ENCODE data around the gene LIN7B. TPM values are rescaled to one million over a fixed set of nuclear protein-coding genes. Genes with fewer than 3 reads are reported as not detected.

LIN7B gene
- 10 to 100 TPM; 25.7 to 97.9 (median 34.0) TPM for total RNA-seq

- Histone ChIP-seq H3K4me1 (peaks cover 28 to 31% of the 10 kb centered on the region in 2 donors), H3K9me3 (no peaks in the 10 kb centered on the region), H3K4me3 (peak within 1 kb of the TSS; percentile 64 to 81 (median 74)), H3K27me3 (no peaks in the 10 kb centered on the region), H3K27ac (peak within 1 kb of the TSS; percentile 78 to 89 (median 82)), H3K36me3 (peaks cover 0 to 3% of the 10 kb centered on the region in 2 donors)
- DNase-seq (peak in 1 of 2 donors; percentile 58), ATAC-seq (peak; percentile 65 to 72)
- TF ChIP-seq CTCF (IDR thresholded peaks at IDR 0.05 in 4 of 5, conservative IDR thresholded peaks at IDR 0.05 in 1 of 5) (peak; percentile 30 to 78 (median 52)), POLR2A (IDR thresholded peaks at IDR 0.05) (peak; percentile 23 to 67)
- in situ Hi-C loops (cut with MboI; ENCODE audit: low sequenced_read_pairs in 4 of 4) (no loop called here), intact Hi-C loops (cut with DNase I; ENCODE audit: low total_unique reads) (no loop called here)
Observed at GRCh38 chr19:49113762-49114629, at the start of gene LIN7B. TSS of gene LIN7B (plus strand) at chr19:49114370. CDS start at chr19:49114405, 35 bp downstream.

- ATAC-seq (peak; percentile 15 to 20), DNase-seq (peak in 1 of 2 donors; percentile 52)
- Histone ChIP-seq H3K27me3 (peaks cover 0 to 2% (median 0%) of the 10 kb centered on the region in 3 donors), H3K9me3 (no peaks in the 10 kb centered on the region), H3K4me3 (peak within 1 kb of the TSS; percentile 12 to 50 (median 38)), H3K27ac (peak within 1 kb of the TSS; percentile 83 to 95 (median 90)), H3K36me3 (no peaks in the 10 kb centered on the region), H3K4me1 (peaks cover 25 to 47% of the 10 kb centered on the region in 2 donors)
- TF ChIP-seq POLR2A (IDR thresholded peaks at IDR 0.05), result no peak
- TF ChIP-seq CTCF (IDR thresholded peaks at IDR 0.05 in 4 of 5, conservative IDR thresholded peaks at IDR 0.05 in 1 of 5), result no peak
- in situ Hi-C loops (cut with MboI; ENCODE audit: low sequenced_read_pairs in 4 of 4), result no loop called here
- intact Hi-C loops (cut with DNase I; ENCODE audit: low total_unique reads), result no loop called here
Observed at GRCh38 chr19:49064768-49065611, 49.2 kb upstream of the LIN7B start, which contains the start of gene NTF4. TSS of gene NTF4 (minus strand) at chr19:49064818. CDS start at chr19:49061997, 2,821 bp downstream.

GRCh38 chr19:49065905-49066512, 48.2 kb upstream of the LIN7B start:
- DNase-seq, result peak; percentile 68 to 91
- intact Hi-C loops (cut with DNase I; ENCODE audit: low total_unique reads) (no loop called here), in situ Hi-C loops (cut with MboI; ENCODE audit: low sequenced_read_pairs in 4 of 4) (no loop called here)
- Histone ChIP-seq H3K27ac (peak overlapping the region; percentile 83 to 95 (median 90)), H3K4me1 (peaks cover 25 to 53% of the 10 kb centered on the region in 2 donors), H3K4me3 (peak overlapping the region in 3 of 4 donors; percentile 12 to 50 (median 33)), H3K9me3 (no peaks in the 10 kb centered on the region), H3K36me3 (no peaks in the 10 kb centered on the region), H3K27me3 (peaks cover 0 to 2% (median 0%) of the 10 kb centered on the region in 3 donors)
- TF ChIP-seq POLR2A (IDR thresholded peaks at IDR 0.05) (peak; percentile 62 to 72), CTCF (IDR thresholded peaks at IDR 0.05 in 4 of 5, conservative IDR thresholded peaks at IDR 0.05 in 1 of 5) (no peak)
- ATAC-seq, result peak; percentile 77 to 83

- Histone ChIP-seq H3K27me3 (peaks cover 0 to 2% (median 0%) of the 10 kb centered on the region in 3 donors), H3K4me3 (no peak overlapping the region), H3K36me3 (no peaks in the 10 kb centered on the region), H3K4me1 (peaks cover 25 to 53% of the 10 kb centered on the region in 2 donors), H3K27ac (peak overlapping the region; percentile 83 to 95 (median 90)), H3K9me3 (no peaks in the 10 kb centered on the region)
- TF ChIP-seq POLR2A (IDR thresholded peaks at IDR 0.05) (peak in 1 of 2 donors; percentile 30), CTCF (IDR thresholded peaks at IDR 0.05 in 4 of 5, conservative IDR thresholded peaks at IDR 0.05 in 1 of 5) (no peak)
- intact Hi-C loops (cut with DNase I; ENCODE audit: low total_unique reads) (no loop called here), in situ Hi-C loops (cut with MboI; ENCODE audit: low sequenced_read_pairs in 4 of 4) (no loop called here)
- ATAC-seq, result no peak
- peak in 1 of 2 donors; percentile 47 for DNase-seq
Observed at GRCh38 chr19:49067554-49067953, 46.6 kb upstream of the LIN7B start.
